Astrocyte of the spinal cord (primary cell): ENCODE measurements around the gene FOCAD.

Experiments
- DNase-seq: peaks from one replicate; pipeline ENCODE4 v3.0.0; 2011; ENCODE audit warnings: low read depth, low spot score
- H3K4me3 ChIP-seq: 2 replicates; pipeline ENCODE4 v1.5.1; 2011; ENCODE audit warnings: low read depth, mild to moderate bottlenecking, low read length, moderate library complexity
- in situ Hi-C: cut with HindIII; loops from 2 replicates; pipeline ENCODE4 v1.10.0; 2017; ENCODE audit warnings: low sequenced_read_pairs
- TF ChIP-seq, protein P1 (sequence below): IDR thresholded peaks from 2 replicates; pipeline ENCODE4 v1.5.1; 2012; ENCODE audit warnings: low read depth, mild to moderate bottlenecking, low read length, inconsistent platforms

Gene FOCAD

DNA sequence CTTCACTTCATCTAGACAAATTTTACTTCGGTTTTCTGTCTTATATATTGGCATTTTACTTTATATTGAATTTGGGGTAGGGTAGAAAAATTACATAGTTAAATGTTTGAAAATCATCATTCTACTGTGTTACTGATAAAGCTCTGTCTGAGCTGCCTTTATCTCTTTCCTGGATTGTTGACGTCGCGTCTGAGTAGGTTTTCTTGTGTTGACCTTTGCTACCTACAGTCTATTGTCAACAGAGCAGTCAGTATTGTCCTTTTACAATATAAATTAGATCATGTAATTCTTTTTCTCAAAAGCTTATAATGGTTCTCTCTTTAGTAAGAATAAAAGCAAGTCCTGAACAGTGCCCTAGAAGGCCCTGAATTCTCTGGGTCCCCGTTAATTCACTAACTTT, 219.2 kb downstream of the FOCAD start:
- in situ Hi-C loops, result no loop called here
- TF ChIP-seq, protein P1, sequence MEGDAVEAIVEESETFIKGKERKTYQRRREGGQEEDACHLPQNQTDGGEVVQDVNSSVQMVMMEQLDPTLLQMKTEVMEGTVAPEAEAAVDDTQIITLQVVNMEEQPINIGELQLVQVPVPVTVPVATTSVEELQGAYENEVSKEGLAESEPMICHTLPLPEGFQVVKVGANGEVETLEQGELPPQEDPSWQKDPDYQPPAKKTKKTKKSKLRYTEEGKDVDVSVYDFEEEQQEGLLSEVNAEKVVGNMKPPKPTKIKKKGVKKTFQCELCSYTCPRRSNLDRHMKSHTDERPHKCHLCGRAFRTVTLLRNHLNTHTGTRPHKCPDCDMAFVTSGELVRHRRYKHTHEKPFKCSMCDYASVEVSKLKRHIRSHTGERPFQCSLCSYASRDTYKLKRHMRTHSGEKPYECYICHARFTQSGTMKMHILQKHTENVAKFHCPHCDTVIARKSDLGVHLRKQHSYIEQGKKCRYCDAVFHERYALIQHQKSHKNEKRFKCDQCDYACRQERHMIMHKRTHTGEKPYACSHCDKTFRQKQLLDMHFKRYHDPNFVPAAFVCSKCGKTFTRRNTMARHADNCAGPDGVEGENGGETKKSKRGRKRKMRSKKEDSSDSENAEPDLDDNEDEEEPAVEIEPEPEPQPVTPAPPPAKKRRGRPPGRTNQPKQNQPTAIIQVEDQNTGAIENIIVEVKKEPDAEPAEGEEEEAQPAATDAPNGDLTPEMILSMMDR, result no peak
- no peak overlapping the region for H3K4me3 ChIP-seq
- DNase-seq, result no peak

DNA sequence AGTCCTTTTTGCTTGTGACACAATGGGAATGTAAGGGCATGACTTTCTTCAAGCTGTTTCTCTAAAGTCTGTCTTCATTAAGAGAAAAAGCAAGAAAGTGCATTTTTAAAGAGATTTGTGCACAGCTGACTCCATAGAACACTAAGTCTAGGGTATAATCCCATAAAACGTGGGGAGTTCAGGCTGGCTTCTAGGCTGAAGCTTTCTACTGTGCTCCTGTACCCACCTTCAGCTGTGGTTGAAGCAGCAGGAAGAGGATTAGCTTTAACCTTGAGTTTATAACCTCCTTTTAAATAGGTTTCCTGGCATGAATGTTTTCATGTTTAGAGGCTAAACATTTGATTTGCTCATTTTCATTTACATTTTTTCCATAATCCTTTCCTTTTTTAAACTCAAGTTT, 220.9 kb downstream of the FOCAD start:
- H3K4me3 ChIP-seq, result no peak overlapping the region
- in situ Hi-C loops, result no loop called here
- no peak for DNase-seq
- TF ChIP-seq, protein P1, result no peak

- TF ChIP-seq, protein P1, result no peak
- no peak for DNase-seq
- in situ Hi-C loops, result no loop called here
- H3K4me3 ChIP-seq, result no peak overlapping the region
Measured at GRCh38 chr9:20906326-20906725, 222.3 kb downstream of the FOCAD start.

- in situ Hi-C loops, result no loop called here
- TF ChIP-seq, protein P1, result no peak
- no peak overlapping the region for H3K4me3 ChIP-seq
- DNase-seq, result no peak
Measured at GRCh38 chr9:20908461-20908860, 224.4 kb downstream of the FOCAD start.

DNA sequence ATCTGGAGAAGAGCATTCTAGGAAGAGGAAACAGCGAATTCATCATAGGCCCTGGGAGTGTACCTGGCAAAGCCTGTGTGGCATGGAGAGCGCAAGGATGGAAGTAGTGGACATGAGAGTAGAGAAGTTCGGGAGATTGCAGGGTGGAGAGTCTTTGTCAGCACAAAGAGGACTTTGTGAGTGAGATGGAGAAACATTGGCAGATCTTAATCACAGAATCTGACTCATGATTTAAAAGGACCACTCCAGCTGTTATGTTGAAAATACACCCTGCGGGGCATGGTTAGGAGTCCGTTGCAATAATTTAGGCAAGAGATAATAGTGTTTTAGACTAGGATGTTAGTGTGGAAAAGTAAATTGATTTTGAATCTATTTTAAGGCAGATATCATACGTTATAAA, 230.5 kb downstream of the FOCAD start:
- H3K4me3 ChIP-seq, result no peak overlapping the region
- in situ Hi-C loops, result no loop called here
- DNase-seq, result no peak
- TF ChIP-seq, protein P1, result no peak

DNA sequence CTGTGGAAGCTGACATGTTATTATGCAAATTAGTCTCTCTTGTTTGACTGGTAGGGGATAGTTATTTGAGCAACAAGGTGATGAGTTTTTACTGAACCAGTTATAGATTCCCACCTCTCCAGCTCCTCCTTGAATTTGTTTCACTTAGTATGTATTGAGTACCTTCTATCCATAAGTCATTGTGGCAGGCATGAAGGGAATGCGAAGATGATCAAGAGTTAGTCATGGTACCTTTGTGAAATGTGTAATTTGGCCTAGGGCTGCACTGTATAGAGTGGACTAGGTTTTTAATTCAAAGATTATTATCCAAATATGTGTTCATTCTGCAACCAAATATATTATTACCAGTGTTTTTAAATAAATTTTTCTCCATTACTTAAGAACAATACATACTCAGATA, 237.3 kb downstream of the FOCAD start:
- TF ChIP-seq, protein P1, result no peak
- no peak for DNase-seq
- H3K4me3 ChIP-seq, result no peak overlapping the region
- in situ Hi-C loops, result no loop called here
